GM23248 (cell line): ENCODE data around the gene STARD7. TPM values are rescaled to one million over a fixed set of nuclear protein-coding genes. Genes with fewer than 3 reads are reported as not detected.

Experiments used
- DNase-seq: peaks from one replicate; pipeline ENCODE4 v3.0.0-alpha.2; 2015
- H2AFZ ChIP-seq: fragments of 200-600 bp; sonication (generic); 2 replicates; pipeline ENCODE4 v1.6.1; 2016; ENCODE audit warnings: antibody characterized with exemption
- H3F3A ChIP-seq: fragments of 200-600 bp; sonication (generic); 2 replicates; pipeline ENCODE4 v1.6.1; 2016; ENCODE audit warnings: mild to moderate bottlenecking, antibody characterized with exemption, mixed run types; ENCODE audit not compliant: insufficient read depth
- H3K27ac ChIP-seq: fragments of 200-600 bp; sonication (generic); 2 replicates; pipeline ENCODE4 v1.5.1; 2016; ENCODE audit warnings: mild to moderate bottlenecking
- H3K27me3 ChIP-seq: fragments of 200-600 bp; sonication (generic); replicated peaks from 2 replicates; pipeline ENCODE4 v1.6.1; 2016; ENCODE audit warnings: mild to moderate bottlenecking; ENCODE audit not compliant: insufficient read depth
- H3K36me3 ChIP-seq: fragments of 200-600 bp; sonication (generic); 2 replicates; pipeline ENCODE4 v1.6.1; 2016; ENCODE audit warnings: low read depth, mild to moderate bottlenecking
- H3K4me1 ChIP-seq: fragments of 200-600 bp; sonication (generic); 2 replicates; pipeline ENCODE4 v1.6.1; 2016; ENCODE audit warnings: mild to moderate bottlenecking; ENCODE audit not compliant: insufficient read depth
- H3K4me2 ChIP-seq: fragments of 200-600 bp; sonication (generic); one replicate; pipeline ENCODE4 v1.6.1; 2016; ENCODE audit warnings: mild to moderate bottlenecking; ENCODE audit not compliant: unreplicated experiment
- H3K4me3 ChIP-seq: fragments of 200-600 bp; sonication (generic); 2 replicates; pipeline ENCODE4 v1.5.1; 2016; ENCODE audit warnings: mild to moderate bottlenecking
- H3K79me2 ChIP-seq: fragments of 200-600 bp; sonication (generic); 2 replicates; pipeline ENCODE4 v1.6.1; 2016; ENCODE audit warnings: mild to moderate bottlenecking; ENCODE audit not compliant: insufficient read depth
- H3K9ac ChIP-seq: fragments of 200-600 bp; sonication (generic); 2 replicates; pipeline ENCODE4 v1.6.1; 2016; ENCODE audit warnings: mild to moderate bottlenecking
- H3K9me2 ChIP-seq: fragments of 200-600 bp; sonication (generic); 2 replicates; pipeline ENCODE4 v1.6.1; 2016; ENCODE audit warnings: mixed run types, mild to moderate bottlenecking, moderate library complexity; ENCODE audit not compliant: insufficient read depth
- H3K9me3 ChIP-seq: fragments of 200-600 bp; sonication (generic); one replicate; pipeline ENCODE4 v1.6.1; 2017; ENCODE audit warnings: low read depth
- H4K20me1 ChIP-seq: fragments of 200-600 bp; sonication (generic); 2 replicates; pipeline ENCODE4 v1.6.0; 2016; ENCODE audit not compliant: insufficient read depth
- EZH2 ChIP-seq: fragments of 200-600 bp; sonication (generic); IDR thresholded peaks from 2 replicates; pipeline ENCODE4 v1.6.1; 2018; ENCODE audit warnings: antibody characterized with exemption, mild to moderate bottlenecking; ENCODE audit not compliant: insufficient read depth, poor library complexity, severe bottlenecking
- EZH2phosphoT487 ChIP-seq: fragments of 200-600 bp; sonication (generic); IDR thresholded peaks from 2 replicates; pipeline ENCODE4 v1.6.1; 2018; ENCODE audit warnings: antibody characterized with exemption, moderate library complexity, mild to moderate bottlenecking, low read depth; ENCODE audit not compliant: insufficient read depth
- WGBS, 2 experiments: methylation state at CpG; one replicate each; pipeline ENCODE4 v1.1.6; 2015 to 2017; ENCODE audit warnings: low lambda C conversion rate in 2 of 2, low coverage in 1 of 2; ENCODE audit errors: missing lambda C conversion rate in 2 of 2; 5-methylcytosine and 5-hydroxymethylcytosine counted together
- in situ Hi-C: fragments of 300-500 bp; cut with MboI; formaldehyde crosslinking; loops from 2 replicates; pipeline ENCODE4 v1.15.0; 2020
- polyA plus RNA-seq: library from polyadenylated mRNA; unstranded; fragments of >200 nt; fragmentation: Nextera tagmentation; extraction: Ambion mirVana; gene quantifications from 2 replicates; pipeline ENCODE4 v1.2.1, GENCODE V29; 2016
- total RNA-seq: library from RNA; depleted of rRNA; stranded (reverse); fragments of >200 nt; shearing (Covaris generic); gene quantifications from 2 replicates; pipeline ENCODE4 v1.2.3, GENCODE V29; 2014

Gene STARD7
- total and polyA plus RNA-seq, 2 experiments from 2014 or later, result 93.3 to 120 TPM

GRCh38 chr2:96151595-96152303 is 56.9 kb downstream of the STARD7 start:
- in situ Hi-C loops, result no loop called here
- WGBS, 2 experiments, result 82 to 85% methylated on average over 9 of the region's 9 CpGs

GRCh38 chr2:96150791-96151594 is 57.6 kb downstream of the STARD7 start:
- in situ Hi-C loops, result no loop called here
- WGBS, 2 experiments, result 91 to 92% methylated on average over 14 of the region's 14 CpGs

More at GRCh38 chr2:96151595-96152303, 56.9 kb downstream of the STARD7 start:
- no peak overlapping the region for H3K4me3 ChIP-seq
- H3K36me3 ChIP-seq, result no peaks in the 10 kb centered on the region
- peaks cover 6% of the 10 kb centered on the region; the same call in 1 of the 2 replicates for H3F3A ChIP-seq
- H3K79me2 ChIP-seq, result no peaks in the 10 kb centered on the region
- no peaks in the 10 kb centered on the region for H3K9me3 ChIP-seq
- no peak overlapping the region for H3K27ac ChIP-seq
- H3K9ac ChIP-seq, result no peak overlapping the region
- H3K9me2 ChIP-seq, result no peaks in the 10 kb centered on the region
- DNase-seq, result no peak
- no peak overlapping the region for H3K4me2 ChIP-seq
- peaks cover 5% of the 10 kb centered on the region; the same call in 1 of the 2 replicates for H3K4me1 ChIP-seq
- TF ChIP-seq EZH2phosphoT487 (no peak), EZH2 (no peak)
- H2AFZ ChIP-seq, result no peak overlapping the region
- H4K20me1 ChIP-seq, result no peaks in the 10 kb centered on the region
- no peaks in the 10 kb centered on the region for H3K27me3 ChIP-seq

GRCh38 chr2:96150007-96150640 is 58.5 kb downstream of the STARD7 start:
- WGBS, 2 experiments, result 67 to 69% methylated on average over 6 of the region's 6 CpGs
- TF ChIP-seq EZH2phosphoT487, result no peak
- TF ChIP-seq EZH2, result no peak
- DNase-seq, result no peak
- in situ Hi-C loops, result no loop called here
- H2AFZ ChIP-seq, result no peak overlapping the region
- no peaks in the 10 kb centered on the region for H3K9me3 ChIP-seq
- no peak overlapping the region for H3K4me3 ChIP-seq
- H3K36me3 ChIP-seq, result no peaks in the 10 kb centered on the region
- H3K79me2 ChIP-seq, result no peaks in the 10 kb centered on the region
- peaks cover 9% of the 10 kb centered on the region; the same call in 1 of the 2 replicates for H3K4me1 ChIP-seq
- H3F3A ChIP-seq, result peaks cover 6% of the 10 kb centered on the region; the same call in 1 of the 2 replicates
- H3K9me2 ChIP-seq, result no peaks in the 10 kb centered on the region
- H4K20me1 ChIP-seq, result no peaks in the 10 kb centered on the region
- no peaks in the 10 kb centered on the region for H3K27me3 ChIP-seq
- H3K27ac ChIP-seq, result no peak overlapping the region
- H3K4me2 ChIP-seq, result no peak overlapping the region
- H3K9ac ChIP-seq, result no peak overlapping the region

More at GRCh38 chr2:96150791-96151594, 57.6 kb downstream of the STARD7 start:
- Histone ChIP-seq H3K9me2 (no peaks in the 10 kb centered on the region), H3K4me1 (peaks cover 9% of the 10 kb centered on the region; the same call in 1 of the 2 replicates), H3K27me3 (no peaks in the 10 kb centered on the region), H2AFZ (no peak overlapping the region), H3K4me3 (no peak overlapping the region), H3K27ac (no peak overlapping the region), H3K9ac (no peak overlapping the region), H4K20me1 (no peaks in the 10 kb centered on the region), H3K36me3 (no peaks in the 10 kb centered on the region), H3K4me2 (no peak overlapping the region), H3K79me2 (no peaks in the 10 kb centered on the region), H3K9me3 (no peaks in the 10 kb centered on the region), H3F3A (peaks cover 6% of the 10 kb centered on the region; the same call in 1 of the 2 replicates)
- DNase-seq, result no peak
- TF ChIP-seq EZH2 (no peak), EZH2phosphoT487 (no peak)
